UCSD-AML1 (cell line): ENCODE measurements around the gene MAX.

ENCODE experiments used
- DNase-seq: peaks from one replicate; lab custom pipeline; 2025; ENCODE audit not compliant: unreplicated experiment; lab: John Stamatoyannopoulos, UW

The MAX gene, protein sequence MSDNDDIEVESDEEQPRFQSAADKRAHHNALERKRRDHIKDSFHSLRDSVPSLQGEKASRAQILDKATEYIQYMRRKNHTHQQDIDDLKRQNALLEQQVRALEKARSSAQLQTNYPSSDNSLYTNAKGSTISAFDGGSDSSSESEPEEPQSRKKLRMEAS

GRCh38 chr14:65102441-65103149 is at the start of gene MAX:
MAX (minus strand) TSS chr14:65102517; CDS start chr14:65102339, 178 bp downstream.
- peak; percentile 98 for DNase-seq

- DNase-seq: no peak
Measured at GRCh38 chr14:65151609-65151956, 49.3 kb upstream of the MAX start.

DNA sequence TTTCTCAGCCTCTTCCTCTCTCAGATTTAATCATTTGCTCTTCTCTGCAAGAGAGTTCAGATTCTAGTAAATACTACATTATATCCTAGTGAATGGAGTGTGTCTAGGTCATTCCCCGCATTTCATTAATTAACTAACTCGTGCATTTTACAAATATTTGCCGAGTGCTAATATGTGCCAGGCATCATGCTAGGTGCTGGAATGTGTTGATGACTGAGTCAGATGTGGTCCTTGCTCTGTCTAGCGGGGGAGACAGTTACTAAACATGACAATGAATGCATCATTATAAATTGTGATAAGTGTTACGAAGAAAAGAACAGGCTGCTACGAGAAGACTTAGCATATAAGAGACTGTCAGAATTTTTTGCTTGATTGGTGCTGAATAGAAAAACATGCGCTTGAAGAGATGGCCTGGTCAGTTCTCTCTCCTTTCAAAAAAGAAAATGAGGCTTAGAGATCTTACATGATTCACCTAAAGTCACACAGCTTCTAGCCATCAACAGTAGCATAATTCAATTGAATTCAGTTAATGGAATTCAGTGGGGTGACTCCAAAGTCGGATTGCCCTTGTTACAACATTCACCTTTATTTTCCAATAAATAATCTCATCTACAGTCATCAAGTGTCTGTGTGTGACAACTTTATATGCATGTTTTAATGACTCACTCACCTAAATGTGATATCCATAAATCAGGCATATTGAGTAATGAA is 48.7 kb upstream of the MAX start:
- DNase-seq: no peak

DNA sequence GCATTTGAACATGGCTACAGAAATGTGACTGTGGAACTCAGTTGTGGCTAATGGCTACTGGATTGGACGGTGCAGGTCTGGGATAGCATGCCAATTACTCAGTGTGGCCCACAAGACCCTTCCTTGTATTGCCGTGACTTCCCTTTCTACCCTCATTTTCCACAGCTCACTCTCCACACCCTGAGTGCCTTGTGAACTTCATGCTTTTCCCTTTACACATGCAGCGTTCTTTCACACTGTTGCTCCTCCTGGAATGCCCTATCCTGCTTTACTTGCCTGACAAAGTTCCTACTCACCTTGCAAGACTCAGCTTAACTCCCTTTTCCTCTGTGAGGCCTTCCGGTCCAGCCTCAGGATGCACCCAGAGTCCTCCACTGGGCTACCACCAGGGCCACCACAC is 46.8 kb upstream of the MAX start:
- no peak for DNase-seq

- no peak for DNase-seq
Measured at GRCh38 chr14:65144170-65144569, 41.9 kb upstream of the MAX start.

DNA sequence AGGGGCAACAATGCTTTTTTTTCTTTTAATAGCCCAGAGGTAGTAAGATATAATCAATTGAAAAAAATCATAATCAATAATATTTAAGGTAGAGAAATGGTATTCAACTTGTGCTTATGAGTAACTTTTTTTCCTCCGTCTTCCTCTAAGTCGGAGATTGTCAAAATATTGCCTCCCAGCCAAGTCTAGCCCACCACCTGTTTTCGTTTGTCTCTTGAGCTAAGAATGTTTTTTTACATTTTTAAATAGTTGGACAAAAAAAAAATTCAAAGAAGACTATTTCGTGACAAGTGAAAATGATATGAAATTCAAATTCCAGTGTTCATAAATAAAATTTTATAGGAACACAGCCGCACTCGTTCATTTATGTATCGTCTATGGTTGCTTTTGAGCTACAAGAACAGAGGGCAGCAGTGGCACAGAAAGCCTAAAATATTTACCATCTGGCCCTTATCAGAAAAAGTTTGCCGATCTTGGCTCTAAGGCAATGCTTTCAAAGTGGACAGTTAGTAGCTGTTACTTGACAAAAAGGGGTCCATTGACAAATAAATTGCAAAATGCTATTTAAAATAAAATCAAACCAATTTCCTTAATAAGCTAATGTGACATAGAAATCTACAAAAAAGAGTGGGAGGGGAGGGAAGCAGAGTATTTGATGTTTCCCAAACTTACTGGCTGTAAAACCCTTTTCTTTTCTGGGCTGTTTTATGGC is 40.8 kb upstream of the MAX start:
- no peak for DNase-seq

- no peak for DNase-seq
Measured at GRCh38 chr14:65142429-65142828, 40.1 kb upstream of the MAX start.

GRCh38 chr14:65141523-65141922 is 39.2 kb upstream of the MAX start:
- no peak for DNase-seq

DNA sequence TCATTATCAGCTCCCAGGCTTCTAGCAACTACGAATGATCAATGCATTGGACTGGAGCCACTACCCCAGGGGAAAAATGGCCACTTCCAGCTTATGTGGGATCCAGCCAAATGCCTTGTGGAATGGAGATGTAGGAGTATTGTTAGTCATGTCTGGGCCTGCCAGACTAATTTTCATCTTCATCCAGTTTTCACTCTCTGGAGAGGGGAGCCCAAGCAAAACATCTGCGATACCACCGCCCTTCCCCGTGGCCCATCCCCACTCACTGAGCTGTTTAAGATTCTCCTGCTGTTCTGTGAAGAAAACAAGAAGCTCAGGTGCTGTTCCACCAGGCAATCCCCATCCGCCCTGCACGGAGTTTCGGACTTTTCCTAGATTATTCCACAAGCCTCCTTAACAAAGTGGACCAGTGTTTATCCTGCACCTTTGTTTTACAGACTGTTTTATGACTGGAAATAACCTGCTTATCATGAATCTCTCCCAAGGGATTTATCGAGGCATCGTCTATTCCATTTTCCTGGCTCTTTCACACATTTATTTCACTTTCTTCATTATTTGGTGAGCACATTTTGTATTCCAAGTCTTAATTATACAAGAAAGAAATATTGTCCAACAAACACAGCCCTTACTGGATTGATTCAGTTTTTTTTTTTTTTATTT is 35.5 kb upstream of the MAX start:
- DNase-seq: no peak

DNA sequence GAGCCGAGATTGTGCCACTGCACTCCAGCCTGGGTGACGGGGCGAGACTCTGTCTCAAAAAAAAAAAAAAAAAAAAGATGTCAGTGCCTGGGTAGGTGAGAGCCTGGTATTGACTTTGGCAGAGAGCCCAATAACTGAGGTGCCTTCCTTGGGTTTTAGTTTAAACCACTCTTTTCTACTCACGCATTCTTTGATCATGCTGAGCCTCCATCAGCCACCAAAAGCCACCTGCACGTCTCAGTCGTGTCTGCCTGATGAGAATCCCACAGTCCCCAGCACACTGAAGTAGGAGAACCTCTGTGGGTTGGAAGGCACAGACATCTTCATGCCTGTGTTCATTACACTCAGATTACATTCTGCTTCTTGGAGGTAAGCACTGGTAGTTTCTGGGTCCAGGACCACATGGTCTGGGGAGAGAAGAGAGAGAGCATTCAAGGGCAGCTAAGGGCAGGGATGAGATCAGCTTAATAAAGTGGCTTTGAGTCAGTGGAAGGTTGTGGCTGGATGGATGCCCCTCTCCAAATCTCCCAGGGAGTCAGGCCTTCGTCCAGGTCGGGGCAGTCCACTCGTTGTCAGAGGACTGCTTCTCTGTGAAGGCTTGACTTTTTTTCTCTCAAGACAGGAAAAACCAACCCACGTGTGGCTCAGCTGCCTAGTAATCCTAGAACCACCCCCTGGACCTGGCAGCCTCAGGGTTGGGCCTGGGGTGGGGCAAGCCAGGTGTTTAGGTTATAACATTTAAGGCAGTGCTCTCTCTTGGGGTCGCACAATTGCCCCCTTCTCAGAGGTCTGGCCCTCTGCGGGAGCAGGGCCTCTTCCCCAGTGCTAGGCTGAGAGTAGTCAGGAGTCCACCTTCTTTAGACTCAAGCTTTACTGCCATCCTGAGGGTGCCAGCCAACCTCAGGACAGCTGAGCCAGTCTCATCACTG is 32.6 kb upstream of the MAX start:
- DNase-seq: no peak

DNA sequence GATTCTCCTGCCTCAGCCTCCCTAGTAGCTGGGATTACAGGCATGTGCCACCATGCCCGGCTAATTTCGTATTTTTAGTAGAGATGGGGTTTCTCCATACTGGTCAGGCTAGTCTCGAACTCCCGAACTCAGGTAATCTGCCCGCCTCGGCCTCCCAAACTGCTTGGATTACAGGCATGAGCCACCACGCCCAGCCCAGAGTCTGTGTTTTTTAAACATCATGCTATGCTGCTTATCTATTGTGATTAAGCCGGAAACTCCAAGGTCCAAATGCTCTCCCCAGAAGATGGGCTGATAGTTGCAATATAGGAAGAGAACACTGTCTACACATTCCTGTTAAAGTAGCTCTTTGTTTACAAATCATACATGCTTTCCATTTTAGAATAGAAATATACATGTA is 30.5 kb upstream of the MAX start:
- DNase-seq: no peak

DNA sequence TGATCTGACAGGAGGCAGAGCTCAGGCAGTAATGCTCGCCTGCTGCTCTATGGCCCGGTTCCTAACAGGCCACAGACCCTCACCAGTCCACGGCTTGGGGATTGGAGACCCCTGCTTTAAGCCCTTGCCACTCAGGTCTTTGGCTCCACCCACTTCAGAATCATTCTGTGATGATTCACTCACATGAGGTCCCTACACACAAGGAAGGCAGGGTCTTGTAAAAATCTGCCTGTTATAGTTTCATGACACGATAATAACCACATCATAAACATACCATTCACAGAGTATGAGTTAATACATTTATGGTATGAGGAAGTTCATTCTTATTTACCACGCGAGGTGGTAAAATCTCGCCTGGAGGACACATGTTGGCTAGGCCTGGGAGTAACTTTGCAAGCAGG is 29.0 kb upstream of the MAX start:
- DNase-seq: no peak

GRCh38 chr14:65128096-65128495 is 25.8 kb upstream of the MAX start:
- DNase-seq: no peak

DNA sequence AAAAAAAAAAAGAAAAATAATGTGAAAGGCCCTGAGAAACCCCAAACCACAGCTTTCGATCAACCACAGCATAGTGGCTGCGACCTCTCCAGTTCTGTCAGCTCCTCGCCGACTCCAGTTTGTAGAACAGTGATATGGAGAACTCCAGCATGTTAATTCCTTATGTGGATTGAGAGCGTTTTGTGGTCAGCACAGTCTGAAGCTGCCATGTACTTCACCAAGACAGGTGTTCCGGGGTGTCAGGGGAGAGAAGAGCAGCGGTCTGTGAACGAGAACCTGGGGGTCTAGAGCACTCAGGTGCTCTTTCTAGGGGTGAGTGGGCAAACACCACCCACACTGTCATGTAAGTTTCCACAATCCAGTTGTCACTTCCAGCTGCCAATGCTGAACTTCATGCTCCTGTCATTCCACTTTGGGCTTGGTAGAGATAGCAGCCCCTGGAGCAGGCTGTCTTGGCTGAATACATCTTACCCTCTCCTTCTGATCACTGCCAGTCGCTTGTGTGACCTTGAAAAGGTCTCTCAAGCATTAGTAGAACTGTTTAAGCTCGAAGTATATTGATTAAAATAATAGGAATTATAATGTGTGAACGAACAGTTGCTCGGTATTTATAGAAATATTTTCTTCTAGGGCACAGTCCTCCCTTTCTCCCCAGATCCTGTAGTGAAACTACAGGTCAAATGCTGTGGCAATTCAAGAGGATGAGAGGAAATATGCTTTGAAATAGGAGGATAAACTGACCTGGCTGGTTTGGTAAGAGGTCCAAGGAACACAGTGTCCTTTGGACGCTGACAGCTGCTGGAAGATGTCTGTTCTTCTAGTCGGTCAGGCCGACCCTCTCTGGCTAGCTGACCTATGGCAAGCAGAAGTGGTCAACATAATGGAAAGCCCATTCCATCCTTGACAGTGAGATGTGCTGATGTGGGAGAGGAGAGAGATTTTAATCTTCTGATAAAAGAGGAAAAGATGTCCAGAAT is 15.7 kb upstream of the MAX start:
- no peak for DNase-seq

DNA sequence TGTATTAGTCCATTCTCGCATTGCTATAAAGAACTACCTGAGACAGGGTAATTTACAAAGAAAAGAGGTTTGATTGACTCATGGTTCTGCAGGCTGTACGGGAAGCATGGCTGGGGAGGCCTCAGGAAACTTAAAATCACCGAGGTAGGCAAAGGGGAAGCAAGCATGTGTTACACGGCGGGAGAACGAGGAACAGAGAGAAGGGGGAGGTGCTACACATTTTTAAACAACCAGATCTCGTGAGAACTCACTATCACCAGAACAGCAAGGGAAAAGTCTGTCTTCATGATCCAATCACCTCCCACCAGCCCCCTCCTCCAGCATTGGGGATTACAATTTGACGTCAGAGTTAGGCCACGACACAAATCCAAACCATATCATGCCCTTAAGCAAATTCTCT is 13.3 kb upstream of the MAX start:
- DNase-seq: no peak

GRCh38 chr14:65110525-65110924 is 8.2 kb upstream of the MAX start:
- no peak for DNase-seq

DNA sequence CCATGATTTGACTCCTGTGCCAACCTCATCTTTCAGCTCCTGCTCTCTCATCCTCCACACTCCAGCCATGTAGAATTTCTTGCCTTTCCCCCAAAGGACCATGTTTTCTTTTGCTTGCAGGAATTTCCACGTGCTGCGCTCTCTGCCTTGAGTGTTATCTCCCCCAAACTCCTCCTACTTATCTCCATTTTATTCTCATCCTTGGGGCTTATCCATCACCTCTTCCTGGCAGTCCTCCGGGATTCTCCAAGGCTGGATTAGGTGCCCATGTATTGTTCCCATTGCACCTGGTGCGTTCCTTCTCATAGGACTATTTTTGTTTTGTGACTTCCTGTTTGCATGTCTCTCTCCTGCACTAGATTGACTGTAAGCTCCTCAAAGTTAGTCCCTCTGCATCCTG is 7.0 kb upstream of the MAX start:
- DNase-seq: no peak

DNA sequence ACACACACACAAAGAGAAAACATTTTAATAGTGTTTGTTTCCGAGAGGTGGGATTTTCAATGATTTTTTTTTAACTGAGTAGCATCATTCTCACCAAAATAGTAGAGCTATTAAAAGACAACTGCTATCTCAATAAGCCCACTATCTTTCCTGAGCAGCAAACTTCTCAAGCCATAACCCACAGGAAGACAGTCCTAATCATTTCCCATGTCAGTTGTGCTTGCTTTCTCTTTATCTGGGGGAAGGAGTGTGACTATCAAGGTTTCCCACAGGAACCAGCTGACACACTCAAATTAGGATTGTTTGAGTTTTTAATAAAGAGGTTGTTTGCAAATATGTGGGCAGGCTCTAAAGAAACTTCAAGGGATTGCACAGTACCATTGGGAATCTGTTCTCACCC is 4.9 kb upstream of the MAX start:
- no peak for DNase-seq

DNA sequence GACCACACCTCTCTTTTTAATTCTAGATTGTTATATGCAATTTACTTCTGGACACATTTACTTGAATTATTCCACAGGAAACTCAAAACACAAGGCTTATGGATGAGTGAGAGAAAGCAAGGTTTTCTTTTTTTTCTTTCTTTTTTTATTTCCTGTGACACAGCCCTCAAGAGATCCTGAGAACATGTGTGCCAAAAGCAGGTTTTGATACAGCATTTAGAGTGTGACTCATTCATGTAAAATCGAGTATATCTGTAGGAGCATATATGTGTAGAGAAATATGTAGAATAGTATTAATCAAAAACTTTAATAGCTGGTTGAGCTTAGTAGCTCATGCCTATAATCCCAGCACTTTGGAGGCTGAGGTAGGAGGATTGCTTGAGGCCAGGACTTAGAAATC is 4.4 kb upstream of the MAX start:
- DNase-seq: no peak
